ENCODE measurements around the gene CHST1.

CHST1 gene

GRCh38 chr11:45655831-45656230 lies 9.6 kb downstream of the CHST1 start:
- in situ Hi-C loops (cut with HindIII; ENCODE audit: low pct_ligation_motif_present, low sequenced_read_pairs) = loop anchor here (25.0 kb wide), 1 partner anchor 269 kb away; no protein-coding TSS in a partner anchor
- H3K4me3 ChIP-seq (ENCODE audit: low read depth, low read length) = no peak overlapping the region
- H3K27me3 ChIP-seq (replicated peaks) = no peaks in the 10 kb centered on the region
- H3K36me3 ChIP-seq (replicated peaks) = no peaks in the 10 kb centered on the region
- no peak for TF ChIP-seq CTCF (IDR thresholded peaks at IDR 0.05; ENCODE audit: low read depth, low read length, missing control alignments)
- H3K27ac ChIP-seq = no peak overlapping the region
- no peak for DNase-seq

GRCh38 chr11:45655347-45655756 lies 10.1 kb downstream of the CHST1 start:
- peak; percentile 60 for DNase-seq
- H3K4me3 ChIP-seq (ENCODE audit: low read depth, low read length) = no peak overlapping the region
- no peaks in the 10 kb centered on the region for H3K27me3 ChIP-seq (replicated peaks)
- H3K27ac ChIP-seq = no peak overlapping the region
- in situ Hi-C loops (cut with HindIII; ENCODE audit: low pct_ligation_motif_present, low sequenced_read_pairs) = loop anchor here (25.0 kb wide), 1 partner anchor 268 kb away; no protein-coding TSS in a partner anchor
- peak; percentile 98 for TF ChIP-seq CTCF (IDR thresholded peaks at IDR 0.05; ENCODE audit: low read depth, low read length, missing control alignments)
- H3K36me3 ChIP-seq (replicated peaks) = no peaks in the 10 kb centered on the region

GRCh38 chr11:45655012-45655283 lies 10.5 kb downstream of the CHST1 start:
- no peak overlapping the region for H3K4me3 ChIP-seq (ENCODE audit: low read depth, low read length)
- no peaks in the 10 kb centered on the region for H3K27me3 ChIP-seq (replicated peaks)
- H3K36me3 ChIP-seq (replicated peaks) = no peaks in the 10 kb centered on the region
- TF ChIP-seq CTCF (IDR thresholded peaks at IDR 0.05; ENCODE audit: low read depth, low read length, missing control alignments) = no peak
- in situ Hi-C loops (cut with HindIII; ENCODE audit: low pct_ligation_motif_present, low sequenced_read_pairs) = loop anchor here (25.0 kb wide), 1 partner anchor 268 kb away; no protein-coding TSS in a partner anchor
- no peak overlapping the region for H3K27ac ChIP-seq
- no peak for DNase-seq

- H3K27me3 ChIP-seq (replicated peaks) = no peaks in the 10 kb centered on the region
- H3K36me3 ChIP-seq (replicated peaks) = no peaks in the 10 kb centered on the region
- H3K27ac ChIP-seq = no peak overlapping the region
- in situ Hi-C loops (cut with HindIII; ENCODE audit: low pct_ligation_motif_present, low sequenced_read_pairs) = loop anchor here (25.0 kb wide), 1 partner anchor 267 kb away; no protein-coding TSS in a partner anchor
- no peak for DNase-seq
- no peak overlapping the region for H3K4me3 ChIP-seq (ENCODE audit: low read depth, low read length)
- no peak for TF ChIP-seq CTCF (IDR thresholded peaks at IDR 0.05; ENCODE audit: low read depth, low read length, missing control alignments)
Measured at GRCh38 chr11:45654231-45655011, 11.0 kb downstream of the CHST1 start.

- in situ Hi-C loops (cut with HindIII; ENCODE audit: low pct_ligation_motif_present, low sequenced_read_pairs) = loop anchor here (25.0 kb wide), 1 partner anchor 266 kb away; no protein-coding TSS in a partner anchor
- no peak for DNase-seq
Measured at GRCh38 chr11:45653277-45653676, 12.1 kb downstream of the CHST1 start.

More at GRCh38 chr11:45653277-45653676, 12.1 kb downstream of the CHST1 start:
- no peaks in the 10 kb centered on the region for H3K27me3 ChIP-seq (replicated peaks)
- no peak for TF ChIP-seq CTCF (IDR thresholded peaks at IDR 0.05; ENCODE audit: low read depth, low read length, missing control alignments)
- H3K4me3 ChIP-seq (ENCODE audit: low read depth, low read length) = no peak overlapping the region
- H3K36me3 ChIP-seq (replicated peaks) = no peaks in the 10 kb centered on the region
- no peak overlapping the region for H3K27ac ChIP-seq
